IPS-20b (cell line): ENCODE data around the gene PTPRK.

Source experiments
- H3K27ac ChIP-seq: one replicate; pipeline ENCODE4 v1.5.1; 2013; ENCODE audit warnings: low read length
- H3K27me3 ChIP-seq: 2 replicates; pipeline ENCODE4 v1.6.1; 2013; ENCODE audit warnings: mild to moderate bottlenecking, low read length, inconsistent platforms; ENCODE audit not compliant: insufficient read depth
- H3K36me3 ChIP-seq: 2 replicates; pipeline ENCODE4 v1.6.1; 2013; ENCODE audit warnings: low read depth, mild to moderate bottlenecking, inconsistent platforms, low read length, moderate library complexity; ENCODE audit not compliant: insufficient read depth
- H3K4me1 ChIP-seq: 2 replicates; pipeline ENCODE4 v1.6.1; 2013; ENCODE audit warnings: mild to moderate bottlenecking, control low read depth, inconsistent platforms, low read length, moderate library complexity; ENCODE audit not compliant: insufficient read depth
- H3K4me3 ChIP-seq: 2 replicates; pipeline ENCODE4 v1.5.1; 2013; ENCODE audit warnings: mild to moderate bottlenecking, low read length, inconsistent platforms
- H3K9ac ChIP-seq: 2 replicates; pipeline ENCODE4 v1.6.1; 2013; ENCODE audit warnings: low read depth, mild to moderate bottlenecking, inconsistent platforms, low read length, moderate library complexity
- H3K9me3 ChIP-seq: 2 replicates; pipeline ENCODE4 v1.6.1; 2013; ENCODE audit warnings: mild to moderate bottlenecking, low read depth, low read length, inconsistent platforms; ENCODE audit not compliant: insufficient read depth

PTPRK gene

DNA sequence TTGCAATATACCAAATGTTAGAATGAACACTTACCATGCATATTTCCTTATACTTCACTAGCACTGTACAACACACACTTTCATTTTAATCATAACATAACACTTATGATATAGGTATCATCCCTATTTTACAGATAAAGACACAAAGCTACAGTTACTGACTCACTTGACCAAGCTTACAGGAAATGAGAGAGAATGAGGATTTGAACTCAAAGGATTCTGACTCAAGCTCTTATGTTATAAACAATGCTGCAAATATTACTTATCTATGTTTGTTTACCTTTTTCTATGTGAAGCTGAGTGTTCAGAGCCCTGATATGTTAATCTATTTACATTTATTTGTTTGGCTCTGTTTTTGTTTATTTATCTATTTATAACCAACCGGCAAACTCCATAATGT, 245.4 kb downstream of the PTPRK start:
- Histone ChIP-seq H3K9ac (no peak overlapping the region), H3K27ac (no peak overlapping the region), H3K9me3 (no peaks in the 10 kb centered on the region), H3K27me3 (no peaks in the 10 kb centered on the region), H3K4me1 (peaks cover 2% of the 10 kb centered on the region; the same call in 1 of the 2 replicates), H3K36me3 (no peaks in the 10 kb centered on the region), H3K4me3 (no peak overlapping the region)

DNA sequence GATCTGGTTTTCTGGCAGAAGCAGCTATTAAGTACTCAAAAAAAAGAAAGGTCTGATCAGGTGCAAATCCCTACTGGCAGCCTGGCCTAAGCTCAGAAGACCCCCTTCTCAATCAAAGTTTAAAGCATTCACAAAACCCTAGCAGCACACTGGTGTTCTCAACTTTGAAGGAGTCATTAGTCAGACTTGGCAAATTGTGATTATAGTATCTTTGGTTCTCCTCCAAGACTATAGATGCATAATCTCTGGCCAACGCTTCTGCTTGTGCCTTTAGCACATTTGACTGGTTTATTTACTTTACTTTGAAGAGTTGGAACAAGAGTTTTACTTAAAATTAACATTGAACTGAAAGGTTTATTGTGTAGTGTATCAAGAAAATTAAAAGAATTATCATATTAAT, 248.9 kb downstream of the PTPRK start:
- Histone ChIP-seq H3K36me3 (no peaks in the 10 kb centered on the region), H3K9ac (no peak overlapping the region), H3K4me1 (no peaks in the 10 kb centered on the region), H3K4me3 (no peak overlapping the region), H3K27me3 (no peaks in the 10 kb centered on the region), H3K9me3 (no peaks in the 10 kb centered on the region), H3K27ac (no peak overlapping the region)

GRCh38 chr6:128271011-128271410, 249.4 kb downstream of the PTPRK start:
- H3K27ac ChIP-seq: no peak overlapping the region
- H3K9ac ChIP-seq: no peak overlapping the region
- no peaks in the 10 kb centered on the region for H3K4me1 ChIP-seq
- no peak overlapping the region for H3K4me3 ChIP-seq
- H3K9me3 ChIP-seq: no peaks in the 10 kb centered on the region
- no peaks in the 10 kb centered on the region for H3K36me3 ChIP-seq
- no peaks in the 10 kb centered on the region for H3K27me3 ChIP-seq

DNA sequence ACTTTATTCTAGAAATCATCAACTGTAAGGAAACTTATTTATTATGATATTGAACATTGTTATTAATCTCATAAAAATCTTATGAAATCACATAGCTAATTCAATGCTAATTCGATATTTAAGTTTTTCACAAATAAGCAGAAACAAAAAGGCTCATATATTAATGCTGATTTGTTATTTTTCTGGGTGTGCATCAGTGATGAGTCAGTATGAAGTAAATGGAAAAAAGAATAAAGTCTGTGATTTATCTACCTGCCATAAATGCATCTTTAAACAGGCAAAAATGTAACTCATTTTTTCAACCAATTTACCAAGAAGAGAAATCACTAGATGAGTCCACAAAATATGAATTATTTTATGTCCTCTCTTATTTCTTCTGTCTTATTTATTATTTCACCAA, 253.5 kb downstream of the PTPRK start:
- Histone ChIP-seq H3K9me3 (no peaks in the 10 kb centered on the region), H3K36me3 (no peaks in the 10 kb centered on the region), H3K4me3 (no peak overlapping the region), H3K9ac (no peak overlapping the region), H3K27me3 (no peaks in the 10 kb centered on the region), H3K27ac (no peak overlapping the region), H3K4me1 (no peaks in the 10 kb centered on the region)

- Histone ChIP-seq H3K27me3 (no peaks in the 10 kb centered on the region), H3K4me3 (no peak overlapping the region), H3K36me3 (no peaks in the 10 kb centered on the region)
These were observed 254.7 kb downstream of the PTPRK start for GRCh38 chr6:128265706-128266105.

DNA sequence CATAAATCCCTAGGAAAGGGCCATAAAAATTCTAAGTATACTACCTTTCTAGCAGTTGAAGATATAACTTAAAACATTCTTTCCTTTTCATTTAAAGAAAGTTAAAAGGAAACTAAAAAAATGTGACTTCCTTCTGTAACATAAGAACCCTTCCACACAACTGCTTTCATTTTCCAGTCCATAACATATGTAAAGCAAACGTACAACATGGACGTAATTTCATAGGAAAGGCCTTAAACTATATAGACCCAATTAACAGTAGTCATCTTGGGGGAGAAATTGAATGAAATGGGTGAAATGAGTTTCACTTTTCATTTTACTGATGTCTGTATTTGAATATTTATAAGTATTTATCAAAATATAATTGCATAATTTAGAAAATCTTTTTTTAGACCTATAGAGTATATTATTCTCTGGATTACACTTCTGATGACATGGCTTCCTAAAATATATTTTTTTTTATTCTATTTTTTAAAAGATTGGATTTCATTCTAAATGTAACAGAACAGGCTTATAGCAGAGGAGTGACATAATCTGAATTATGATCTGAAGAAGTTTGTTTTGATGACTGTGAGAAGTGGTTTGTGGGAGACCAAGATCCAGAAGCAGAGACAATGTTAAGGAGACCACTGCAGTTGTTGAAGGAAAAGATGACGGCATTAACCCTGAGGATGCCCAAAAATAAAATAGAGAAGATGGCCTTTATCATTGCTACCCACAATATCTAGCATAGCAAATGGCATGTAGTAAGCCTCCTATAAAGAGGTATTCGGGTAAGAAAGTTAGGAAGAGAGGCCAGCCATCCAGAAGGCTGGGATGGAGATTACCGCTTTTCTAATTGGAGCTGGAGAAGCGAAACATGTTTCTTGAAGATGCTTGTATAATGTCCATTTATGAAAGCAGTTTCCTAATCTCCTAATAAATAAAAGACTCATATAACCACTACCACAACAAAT, 260.4 kb downstream of the PTPRK start:
- Histone ChIP-seq H3K4me1 (no peaks in the 10 kb centered on the region), H3K27ac (no peak overlapping the region), H3K27me3 (no peaks in the 10 kb centered on the region), H3K9ac (no peak overlapping the region), H3K9me3 (no peaks in the 10 kb centered on the region), H3K4me3 (no peak overlapping the region), H3K36me3 (no peaks in the 10 kb centered on the region)

More at GRCh38 chr6:128265706-128266105, 254.7 kb downstream of the PTPRK start:
- Histone ChIP-seq H3K9me3 (no peaks in the 10 kb centered on the region), H3K4me1 (no peaks in the 10 kb centered on the region), H3K27ac (no peak overlapping the region), H3K9ac (no peak overlapping the region)

DNA sequence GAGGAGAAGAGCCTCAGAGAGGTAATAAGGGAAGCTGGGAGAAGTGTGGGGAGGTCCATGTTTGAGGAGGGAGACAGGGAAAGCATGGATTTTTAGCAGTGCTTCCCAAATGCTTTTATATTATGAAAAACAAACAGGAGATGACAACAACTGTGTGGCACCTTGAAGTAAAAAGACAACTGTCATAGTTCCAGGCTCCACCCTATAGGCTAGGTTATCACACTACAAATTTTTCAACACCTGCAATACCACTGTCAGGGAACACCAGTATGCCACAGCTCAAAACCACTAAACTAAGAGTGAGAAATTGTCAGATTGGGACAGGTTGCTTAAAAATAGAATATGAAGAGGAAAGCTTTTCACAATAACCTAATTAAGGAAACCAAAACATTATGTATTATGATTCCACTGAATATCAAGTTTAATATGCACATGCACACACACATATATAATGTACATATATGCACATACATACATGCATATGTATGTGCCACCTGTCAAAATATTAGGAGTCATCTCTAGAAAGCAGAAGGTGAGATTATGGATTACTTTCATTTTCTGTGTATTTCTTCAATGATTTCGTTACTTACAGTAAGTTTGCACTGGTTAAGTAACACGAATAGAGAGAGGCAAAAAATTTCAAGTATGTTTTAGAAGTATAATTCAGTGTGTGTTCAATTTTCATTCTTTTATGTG, 261.2 kb downstream of the PTPRK start:
- H3K4me3 ChIP-seq: no peak overlapping the region
- no peaks in the 10 kb centered on the region for H3K27me3 ChIP-seq
- H3K4me1 ChIP-seq: no peaks in the 10 kb centered on the region
- H3K9me3 ChIP-seq: no peaks in the 10 kb centered on the region
- H3K27ac ChIP-seq: no peak overlapping the region
- H3K9ac ChIP-seq: no peak overlapping the region
- no peaks in the 10 kb centered on the region for H3K36me3 ChIP-seq

GRCh38 chr6:128256095-128256494, 264.3 kb downstream of the PTPRK start:
- H3K9ac ChIP-seq: no peak overlapping the region
- H3K4me1 ChIP-seq: peaks cover 7% of the 10 kb centered on the region
- no peaks in the 10 kb centered on the region for H3K36me3 ChIP-seq
- H3K4me3 ChIP-seq: no peak overlapping the region
- H3K9me3 ChIP-seq: no peaks in the 10 kb centered on the region
- H3K27me3 ChIP-seq: no peaks in the 10 kb centered on the region
- no peak overlapping the region for H3K27ac ChIP-seq

- Histone ChIP-seq H3K9ac (no peak overlapping the region), H3K4me1 (peaks cover 7% of the 10 kb centered on the region), H3K27me3 (no peaks in the 10 kb centered on the region), H3K4me3 (no peak overlapping the region), H3K36me3 (no peaks in the 10 kb centered on the region), H3K27ac (no peak overlapping the region), H3K9me3 (no peaks in the 10 kb centered on the region)
These were observed 267.8 kb downstream of the PTPRK start for GRCh38 chr6:128252341-128253176.

DNA sequence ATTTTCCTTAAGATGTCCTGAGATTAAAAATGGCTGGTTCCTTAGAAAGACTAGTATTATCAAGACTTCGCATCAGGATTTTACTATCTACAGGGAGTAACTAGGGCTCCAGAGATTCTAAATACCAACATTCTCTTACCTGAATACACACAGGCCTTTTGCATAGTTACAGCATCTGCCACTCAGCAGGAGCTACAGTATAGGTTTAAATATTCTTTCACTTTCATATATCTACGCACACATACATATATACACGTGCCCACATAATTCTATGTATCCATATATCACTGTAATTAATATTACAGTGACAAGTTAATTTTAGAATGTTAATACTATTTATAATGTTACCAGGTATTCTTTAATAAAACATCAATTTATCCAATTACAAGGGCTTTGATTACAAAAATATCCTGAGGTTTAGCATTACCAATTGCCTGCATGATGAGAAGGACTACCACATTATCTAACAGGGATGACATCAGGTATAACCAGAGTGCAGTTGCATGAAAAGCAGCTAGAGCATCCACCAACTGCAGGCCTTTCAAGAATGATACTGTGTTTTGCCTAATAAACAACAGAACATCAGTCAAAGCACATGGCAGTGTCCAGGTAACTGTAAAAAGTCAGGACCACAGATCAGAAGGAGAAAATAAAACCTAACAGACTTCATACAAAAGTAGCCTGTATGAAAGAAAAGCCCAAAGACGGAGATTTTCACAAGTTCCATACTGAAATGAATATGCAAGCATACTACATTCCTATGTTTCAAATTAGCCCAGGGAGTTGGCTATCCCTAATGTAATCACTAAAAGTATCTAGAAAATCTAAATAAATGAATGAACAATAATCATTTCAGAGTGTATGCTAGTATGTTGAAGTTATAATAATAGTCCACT, 268.7 kb downstream of the PTPRK start:
- H3K9ac ChIP-seq: no peak overlapping the region
- no peak overlapping the region for H3K4me3 ChIP-seq
- H3K27ac ChIP-seq: no peak overlapping the region
- H3K9me3 ChIP-seq: no peaks in the 10 kb centered on the region
- peaks cover 7% of the 10 kb centered on the region for H3K4me1 ChIP-seq
- no peaks in the 10 kb centered on the region for H3K36me3 ChIP-seq
- no peaks in the 10 kb centered on the region for H3K27me3 ChIP-seq
